Fibroblast of pulmonary artery (primary cell): ENCODE measurements around the gene GALNT2.
A peak's percentile ranks its signal among the peaks of the same experiment; 100 is the strongest.

Experiments used
- DNase-seq: peaks from one replicate; pipeline ENCODE4 v3.0.0-alpha.2; 2010; ENCODE audit warnings: low read depth
- H3K4me3 ChIP-seq: replicated peaks from 2 replicates; pipeline ENCODE4 v1.5.1; 2011; ENCODE audit warnings: low read depth, mild to moderate bottlenecking, control low read depth, low read length, moderate library complexity
- CTCF ChIP-seq: IDR thresholded peaks from 2 replicates; pipeline ENCODE4 v1.5.1; 2011; ENCODE audit warnings: mild to moderate bottlenecking, control low read depth, low read length, inconsistent platforms; ENCODE audit errors: missing control alignments

Gene GALNT2

GRCh38 chr1:230103306-230104173, 36.5 kb downstream of the GALNT2 start:
- TF ChIP-seq CTCF: no peak
- DNase-seq: peak; percentile 51
- H3K4me3 ChIP-seq: no peak overlapping the region

GRCh38 chr1:230104395-230105244, 37.6 kb downstream of the GALNT2 start:
- H3K4me3 ChIP-seq: peak overlapping the region; percentile 1
- peak; percentile 99 for DNase-seq
- TF ChIP-seq CTCF: peak; percentile 10

GRCh38 chr1:230105245-230105753, 38.3 kb downstream of the GALNT2 start:
- no peak for TF ChIP-seq CTCF
- H3K4me3 ChIP-seq: peak overlapping the region; percentile 1
- no peak for DNase-seq

GRCh38 chr1:230105754-230106625, 39.0 kb downstream of the GALNT2 start:
- DNase-seq: peak; percentile 92
- no peak for TF ChIP-seq CTCF
- no peak overlapping the region for H3K4me3 ChIP-seq

- no peak overlapping the region for H3K4me3 ChIP-seq
- no peak for DNase-seq
- no peak for TF ChIP-seq CTCF
Observed at GRCh38 chr1:230107941-230108340, 40.9 kb downstream of the GALNT2 start.

GRCh38 chr1:230108580-230108979, 41.5 kb downstream of the GALNT2 start:
- DNase-seq: no peak
- H3K4me3 ChIP-seq: no peak overlapping the region
- TF ChIP-seq CTCF: no peak
